Measurements from ENCODE around the gene P4HA1.
"Not testable (repeated sequence)": the region's sequence is repeated elsewhere in the genome, so short reads cannot be mapped to it uniquely, and the experiment has no call there.

The P4HA1 gene

GRCh38 chr10:73036285-73036684, 60.4 kb downstream of the P4HA1 start:
- H3K4me3 ChIP-seq (ENCODE audit: low read depth, low read length), result not testable (repeated sequence)

GRCh38 chr10:73032536-73032935, 64.1 kb downstream of the P4HA1 start:
- no peak overlapping the region for H3K9ac ChIP-seq (ENCODE audit: low read length)
- no peak overlapping the region for H3K4me2 ChIP-seq (ENCODE audit: low read length)
- no peak overlapping the region for H2BK120ac ChIP-seq (ENCODE audit: insufficient read depth, low read length, poor library complexity)
- no peaks in the 10 kb centered on the region for H3K4me1 ChIP-seq (ENCODE audit: control insufficient read depth in 1 of 2, insufficient read depth in 2 of 2, low read length in 2 of 2)
- H3K9me3 ChIP-seq (ENCODE audit: insufficient read depth, low read depth, low read length), result no peaks in the 10 kb centered on the region
- H2AFZ ChIP-seq (ENCODE audit: insufficient read depth, low read length, poor library complexity), result no peak overlapping the region
- no CpG with 5 or more reads among the region's 6 CpGs for WGBS (ENCODE audit: extremely low coverage, insufficient coverage, insufficient read length)
- H2BK5ac ChIP-seq (ENCODE audit: low read depth, low read length, poor library complexity), result no peak overlapping the region
- peak overlapping the region; percentile 5 for H4K8ac ChIP-seq (ENCODE audit: low read depth, low read length)
- H3K14ac ChIP-seq (ENCODE audit: low read length), result no peak overlapping the region
- H3K23ac ChIP-seq (ENCODE audit: low read length), result no peak overlapping the region
- no peak overlapping the region for H3K18ac ChIP-seq (ENCODE audit: low read length)
- H3K36me3 ChIP-seq (ENCODE audit: control insufficient read depth in 1 of 2, insufficient read depth in 2 of 2, low read length in 2 of 2), result peaks cover 3 to 7% of the 10 kb centered on the region in 2 experiments
- no peak for DNase-seq
- H3K27me3 ChIP-seq (ENCODE audit: insufficient read depth, low read length), result no peaks in the 10 kb centered on the region
- no peak overlapping the region for H2AK5ac ChIP-seq (ENCODE audit: low read length)
- no peak overlapping the region for H4K91ac ChIP-seq (ENCODE audit: low read depth, low read length)
- no peak overlapping the region for H4K12ac ChIP-seq (ENCODE audit: low read depth, low read length)
- H3K4me3 ChIP-seq (ENCODE audit: low read depth, low read length), result no peak overlapping the region
- no peak overlapping the region for H3K4ac ChIP-seq (ENCODE audit: low read depth, low read length)
- H3K79me1 ChIP-seq (ENCODE audit: low read length), result no peaks in the 10 kb centered on the region
- no peak overlapping the region for H2BK12ac ChIP-seq (ENCODE audit: low read length)
- no peaks in the 10 kb centered on the region for H3K79me2 ChIP-seq (ENCODE audit: control insufficient read depth, insufficient read depth, low read length, poor library complexity)
- no peak overlapping the region for H3K27ac ChIP-seq (ENCODE audit: low read depth, low read length)

More at GRCh38 chr10:73036285-73036684, 60.4 kb downstream of the P4HA1 start:
- not testable (repeated sequence) for H3K79me1 ChIP-seq (ENCODE audit: low read length); H3K4me1 ChIP-seq (ENCODE audit: control insufficient read depth in 1 of 2, insufficient read depth in 2 of 2, low read length in 2 of 2); H2AK5ac ChIP-seq (ENCODE audit: low read length); H2BK5ac ChIP-seq (ENCODE audit: low read depth, low read length, poor library complexity); H3K4ac ChIP-seq (ENCODE audit: low read depth, low read length); H3K14ac ChIP-seq (ENCODE audit: low read length); H3K36me3 ChIP-seq (ENCODE audit: control insufficient read depth in 1 of 2, insufficient read depth in 2 of 2, low read length in 2 of 2); H4K91ac ChIP-seq (ENCODE audit: low read depth, low read length); H3K27ac ChIP-seq (ENCODE audit: low read depth, low read length); H3K23ac ChIP-seq (ENCODE audit: low read length); H3K79me2 ChIP-seq (ENCODE audit: control insufficient read depth, insufficient read depth, low read length, poor library complexity); H3K9me3 ChIP-seq (ENCODE audit: insufficient read depth, low read depth, low read length); H4K12ac ChIP-seq (ENCODE audit: low read depth, low read length); H2BK12ac ChIP-seq (ENCODE audit: low read length); H2BK120ac ChIP-seq (ENCODE audit: insufficient read depth, low read length, poor library complexity); H3K18ac ChIP-seq (ENCODE audit: low read length); H3K27me3 ChIP-seq (ENCODE audit: insufficient read depth, low read length); H3K9ac ChIP-seq (ENCODE audit: low read length); H3K4me2 ChIP-seq (ENCODE audit: low read length); H4K8ac ChIP-seq (ENCODE audit: low read depth, low read length); H2AFZ ChIP-seq (ENCODE audit: insufficient read depth, low read length, poor library complexity)
- no CpG with 5 or more reads among the region's 6 CpGs for WGBS (ENCODE audit: extremely low coverage, insufficient coverage, insufficient read length)
- DNase-seq, result peak in 1 of 2 donors; percentile 48

DNA sequence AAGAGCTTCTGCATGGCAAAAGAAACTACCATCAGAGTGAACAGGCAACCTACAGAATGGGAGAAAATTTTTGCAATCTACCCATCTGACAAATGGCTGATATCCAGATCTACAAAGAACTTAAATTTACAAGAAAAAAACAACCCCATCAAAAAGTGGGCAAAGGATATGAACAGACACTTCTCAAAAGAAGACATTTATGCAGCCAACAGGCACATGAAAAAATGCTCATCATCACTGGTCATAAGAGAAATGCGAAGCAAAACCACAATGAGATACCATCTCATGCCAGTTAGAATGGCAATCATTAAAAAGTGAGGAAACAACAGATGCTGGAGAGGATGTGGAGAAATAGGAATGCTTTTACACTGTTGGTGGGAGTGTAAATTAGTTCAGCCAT, 70.0 kb downstream of the P4HA1 start:
- not testable (repeated sequence) for H3K9ac ChIP-seq (ENCODE audit: low read length); H2BK120ac ChIP-seq (ENCODE audit: insufficient read depth, low read length, poor library complexity); H3K79me2 ChIP-seq (ENCODE audit: control insufficient read depth, insufficient read depth, low read length, poor library complexity); H3K4me1 ChIP-seq (ENCODE audit: control insufficient read depth in 1 of 2, insufficient read depth in 2 of 2, low read length in 2 of 2); H3K4me3 ChIP-seq (ENCODE audit: low read depth, low read length); H4K12ac ChIP-seq (ENCODE audit: low read depth, low read length); H3K36me3 ChIP-seq (ENCODE audit: control insufficient read depth in 1 of 2, insufficient read depth in 2 of 2, low read length in 2 of 2); H3K23ac ChIP-seq (ENCODE audit: low read length); H3K4me2 ChIP-seq (ENCODE audit: low read length); H2BK5ac ChIP-seq (ENCODE audit: low read depth, low read length, poor library complexity); H4K8ac ChIP-seq (ENCODE audit: low read depth, low read length); H2AK5ac ChIP-seq (ENCODE audit: low read length); H3K4ac ChIP-seq (ENCODE audit: low read depth, low read length); H3K79me1 ChIP-seq (ENCODE audit: low read length); H4K91ac ChIP-seq (ENCODE audit: low read depth, low read length); H3K27me3 ChIP-seq (ENCODE audit: insufficient read depth, low read length); H3K27ac ChIP-seq (ENCODE audit: low read depth, low read length); H2BK12ac ChIP-seq (ENCODE audit: low read length); H3K14ac ChIP-seq (ENCODE audit: low read length); H3K18ac ChIP-seq (ENCODE audit: low read length); H2AFZ ChIP-seq (ENCODE audit: insufficient read depth, low read length, poor library complexity); H3K9me3 ChIP-seq (ENCODE audit: insufficient read depth, low read depth, low read length); DNase-seq
- no CpG with 5 or more reads among the region's 1 CpG for WGBS (ENCODE audit: extremely low coverage, insufficient coverage, insufficient read length)

GRCh38 chr10:73023455-73024070, 73.1 kb downstream of the P4HA1 start:
- not testable (repeated sequence) for H2BK120ac ChIP-seq (ENCODE audit: insufficient read depth, low read length, poor library complexity); H3K9me3 ChIP-seq (ENCODE audit: insufficient read depth, low read depth, low read length); H4K8ac ChIP-seq (ENCODE audit: low read depth, low read length); H3K23ac ChIP-seq (ENCODE audit: low read length); H3K14ac ChIP-seq (ENCODE audit: low read length); DNase-seq; H2AK5ac ChIP-seq (ENCODE audit: low read length); H3K4ac ChIP-seq (ENCODE audit: low read depth, low read length); H3K27me3 ChIP-seq (ENCODE audit: insufficient read depth, low read length); H3K18ac ChIP-seq (ENCODE audit: low read length); H4K12ac ChIP-seq (ENCODE audit: low read depth, low read length); H3K36me3 ChIP-seq (ENCODE audit: control insufficient read depth in 1 of 2, insufficient read depth in 2 of 2, low read length in 2 of 2); H3K4me2 ChIP-seq (ENCODE audit: low read length); H3K4me3 ChIP-seq (ENCODE audit: low read depth, low read length); H3K79me1 ChIP-seq (ENCODE audit: low read length); H3K27ac ChIP-seq (ENCODE audit: low read depth, low read length); H2BK12ac ChIP-seq (ENCODE audit: low read length); H4K91ac ChIP-seq (ENCODE audit: low read depth, low read length); H3K79me2 ChIP-seq (ENCODE audit: control insufficient read depth, insufficient read depth, low read length, poor library complexity); H3K9ac ChIP-seq (ENCODE audit: low read length); H3K4me1 ChIP-seq (ENCODE audit: control insufficient read depth in 1 of 2, insufficient read depth in 2 of 2, low read length in 2 of 2); H2AFZ ChIP-seq (ENCODE audit: insufficient read depth, low read length, poor library complexity); H2BK5ac ChIP-seq (ENCODE audit: low read depth, low read length, poor library complexity)
- WGBS (ENCODE audit: extremely low coverage, insufficient coverage, insufficient read length), result no CpG with 5 or more reads among the region's 7 CpGs

All from trophoblast cell (in vitro differentiated cells and primary cell).